Aorta (tissue), 5 donors: ENCODE results near the gene NUP210. TPM values are rescaled to one million over a fixed set of nuclear protein-coding genes. Genes with fewer than 3 reads are reported as not detected.

Source experiments
- ATAC-seq: fragments of 200-7000 bp; cut with Tn5 transposase; one replicate; pipeline ENCODE4 v1.9.1; 2022; ENCODE audit warnings: moderate library complexity; ENCODE audit not compliant: low FRiP score
- DNase-seq, 2 donors: peaks; one replicate each; pipeline ENCODE4 v3.0.0-alpha.2; 2020
- H3K27ac ChIP-seq, 2 donors: one replicate each; pipeline ENCODE4 v1.5.1; 2013; ENCODE audit warnings: low read length in 2 of 2, mild to moderate bottlenecking in 2 of 2, moderate library complexity in 2 of 2, control low read depth in 1 of 2, inconsistent platforms in 1 of 2, low read depth in 1 of 2
- H3K27me3 ChIP-seq, 2 donors: one replicate each; pipeline ENCODE4 v1.6.1; 2013; ENCODE audit warnings: control low read depth in 1 of 2, low read length in 1 of 2, mild to moderate bottlenecking in 1 of 2, moderate library complexity in 1 of 2; ENCODE audit not compliant: insufficient read depth in 2 of 2, control insufficient read depth in 1 of 2
- H3K36me3 ChIP-seq, 2 donors: one replicate each; pipeline ENCODE4 v1.6.1; 2013; ENCODE audit warnings: control low read depth in 1 of 2, low read length in 1 of 2, mild to moderate bottlenecking in 1 of 2; ENCODE audit not compliant: insufficient read depth in 2 of 2, control insufficient read depth in 1 of 2
- H3K4me1 ChIP-seq, 2 donors: one replicate each; pipeline ENCODE4 v1.6.1; 2013; ENCODE audit warnings: low read length in 2 of 2, control low read depth in 1 of 2, mild to moderate bottlenecking in 1 of 2, moderate library complexity in 1 of 2; ENCODE audit not compliant: insufficient read depth in 2 of 2, control insufficient read depth in 1 of 2
- H3K4me3 ChIP-seq, 2 donors: one replicate each; pipeline ENCODE4 v1.5.1; 2013; ENCODE audit warnings: low read length in 2 of 2, control low read depth in 1 of 2, mild to moderate bottlenecking in 1 of 2
- H3K9me3 ChIP-seq: one replicate; pipeline ENCODE4 v1.6.1; 2013; ENCODE audit warnings: mild to moderate bottlenecking, low read length; ENCODE audit not compliant: control insufficient read depth
- WGBS, 2 donors: extraction: QIAGEN DNeasy Blood & Tissue Kit; methylation state at CpG; one replicate each; pipeline ENCODE4 v1.1.7; 2013; 5-methylcytosine and 5-hydroxymethylcytosine counted together
- intact Hi-C, 2 donors: fragments of 100-400 bp; cut with DNase I; formaldehyde crosslinking; loops; one replicate each; pipeline versions ENCODE4 v1.14.2 to v1.15.0; 2022
- polyA plus RNA-seq, 2 donors: library from polyadenylated mRNA; stranded (reverse); fragments of 200-250 nt; gene quantifications; one replicate each; pipeline ENCODE4 v1.2.3, GENCODE V29; 2013
- total RNA-seq, 2 donors: library from RNA; stranded (reverse); fragmentation: NEBNext Ultra II Directional; extraction: Animal tissue kit (Norgen Biotek cat#: 25700); gene quantifications; one replicate each; pipeline ENCODE4 v1.2.1, GENCODE V29; 2021
- donor health status: healthy with polysubstance abuse.
- donor health status: Bipolar disorder and iron deficiency.
- donor health status: DM: no; HTN: no; CAD: no.
- donor health status: DM: no; HTN: no; CAD: no.
- donor health status: DM: yes; HTN: yes; CAD: no.

The NUP210 gene
- total and polyA plus RNA-seq, 4 donors = 0.49 to 4.8 (median 1.7) TPM

DNA sequence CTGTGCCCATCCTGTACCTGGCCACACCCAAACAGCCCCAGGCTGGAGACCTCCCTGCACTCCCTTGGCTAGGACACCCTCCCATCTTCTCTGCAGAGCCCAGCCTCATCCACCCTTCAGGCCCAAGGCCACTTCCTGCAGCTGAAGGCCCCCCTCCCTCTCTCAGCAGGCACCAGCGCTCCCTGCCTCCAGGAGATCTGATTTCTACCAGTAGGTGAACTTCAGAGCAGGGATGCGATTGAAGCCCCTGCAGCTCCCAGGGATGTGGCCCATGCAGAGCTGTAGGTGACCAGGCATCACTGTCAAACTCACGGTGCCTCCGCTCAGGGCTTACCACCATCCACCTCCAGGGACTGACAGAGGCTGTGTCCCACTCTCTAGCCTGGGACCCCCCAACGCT is 96.3 kb downstream of the NUP210 start:
- H3K4me1 ChIP-seq = no peaks in the 10 kb centered on the region
- no peaks in the 10 kb centered on the region for H3K36me3 ChIP-seq
- DNase-seq (no peak), ATAC-seq (no peak)
- no peaks in the 10 kb centered on the region for H3K27me3 ChIP-seq
- 94 to 96% methylated on average over 5 of the region's 5 CpGs for WGBS, 2 donors
- no peak overlapping the region for H3K4me3 ChIP-seq
- intact Hi-C loops = no loop called here
- H3K27ac ChIP-seq = no peak overlapping the region
- H3K9me3 ChIP-seq = no peaks in the 10 kb centered on the region

DNA sequence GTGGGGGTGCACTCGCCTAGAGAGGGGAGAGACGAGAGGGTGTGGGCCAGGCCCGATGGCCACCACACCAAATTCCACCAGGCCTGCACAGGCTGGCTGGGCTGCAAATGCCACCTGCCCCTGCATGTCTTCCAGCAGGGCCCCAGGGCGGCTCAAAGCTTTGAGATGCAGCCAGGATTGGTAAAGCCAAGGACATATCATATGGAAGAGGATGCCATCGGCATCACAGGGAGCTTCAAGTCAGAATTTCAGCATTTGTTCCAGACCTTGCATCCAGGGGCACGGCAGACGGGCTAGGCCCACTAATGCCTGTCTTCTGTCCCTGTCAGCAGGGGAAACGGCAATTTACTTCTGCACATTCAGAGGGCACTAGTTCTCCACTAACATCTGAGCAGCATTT is 97.8 kb downstream of the NUP210 start:
- DNase-seq (no peak), ATAC-seq (no peak)
- no peaks in the 10 kb centered on the region for H3K36me3 ChIP-seq
- no peak overlapping the region for H3K4me3 ChIP-seq
- H3K27me3 ChIP-seq = no peaks in the 10 kb centered on the region
- H3K9me3 ChIP-seq = no peaks in the 10 kb centered on the region
- H3K4me1 ChIP-seq = no peaks in the 10 kb centered on the region
- intact Hi-C loops = no loop called here
- WGBS, 2 donors = 92% methylated on average over 8 of the region's 8 CpGs
- no peak overlapping the region for H3K27ac ChIP-seq

DNA sequence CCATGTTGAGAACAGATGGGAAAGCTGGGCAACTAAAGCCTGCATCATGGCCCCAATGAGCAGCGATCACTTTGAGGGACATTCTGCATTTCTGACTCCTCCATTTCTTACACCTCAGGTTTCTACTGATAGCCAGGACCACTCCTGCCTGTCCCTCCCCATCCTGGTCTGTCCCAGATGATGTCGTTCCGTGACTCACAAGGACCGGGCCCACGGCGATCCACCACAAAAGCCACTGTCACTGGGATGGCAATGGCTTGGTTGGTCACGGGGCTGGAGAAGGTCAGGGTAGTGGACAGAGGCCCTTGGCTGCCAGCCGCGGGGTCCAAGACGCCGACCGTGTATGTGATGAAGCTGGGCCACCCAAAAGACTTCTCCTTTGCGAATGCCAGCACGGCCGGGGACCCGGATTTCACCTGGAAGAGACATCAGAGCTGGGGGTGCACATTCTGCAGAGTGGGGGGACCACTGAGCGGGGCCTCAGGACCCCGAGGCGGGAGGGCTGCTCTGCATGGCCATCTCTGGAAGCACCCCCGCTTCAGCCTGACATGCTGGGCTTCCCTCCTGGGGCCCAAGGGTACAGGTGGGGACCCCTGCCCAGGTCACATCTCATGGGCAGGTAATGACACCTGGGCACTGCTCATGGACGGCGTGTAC is 100.4 kb downstream of the NUP210 start:
- H3K4me3 ChIP-seq = no peak overlapping the region
- no peaks in the 10 kb centered on the region for H3K36me3 ChIP-seq
- no peaks in the 10 kb centered on the region for H3K9me3 ChIP-seq
- no peaks in the 10 kb centered on the region for H3K4me1 ChIP-seq
- 96% methylated on average over 22 of the region's 22 CpGs for WGBS, 2 donors
- no peak overlapping the region for H3K27ac ChIP-seq
- ATAC-seq (no peak), DNase-seq (no peak)
- intact Hi-C loops = no loop called here
- H3K27me3 ChIP-seq = no peaks in the 10 kb centered on the region

DNA sequence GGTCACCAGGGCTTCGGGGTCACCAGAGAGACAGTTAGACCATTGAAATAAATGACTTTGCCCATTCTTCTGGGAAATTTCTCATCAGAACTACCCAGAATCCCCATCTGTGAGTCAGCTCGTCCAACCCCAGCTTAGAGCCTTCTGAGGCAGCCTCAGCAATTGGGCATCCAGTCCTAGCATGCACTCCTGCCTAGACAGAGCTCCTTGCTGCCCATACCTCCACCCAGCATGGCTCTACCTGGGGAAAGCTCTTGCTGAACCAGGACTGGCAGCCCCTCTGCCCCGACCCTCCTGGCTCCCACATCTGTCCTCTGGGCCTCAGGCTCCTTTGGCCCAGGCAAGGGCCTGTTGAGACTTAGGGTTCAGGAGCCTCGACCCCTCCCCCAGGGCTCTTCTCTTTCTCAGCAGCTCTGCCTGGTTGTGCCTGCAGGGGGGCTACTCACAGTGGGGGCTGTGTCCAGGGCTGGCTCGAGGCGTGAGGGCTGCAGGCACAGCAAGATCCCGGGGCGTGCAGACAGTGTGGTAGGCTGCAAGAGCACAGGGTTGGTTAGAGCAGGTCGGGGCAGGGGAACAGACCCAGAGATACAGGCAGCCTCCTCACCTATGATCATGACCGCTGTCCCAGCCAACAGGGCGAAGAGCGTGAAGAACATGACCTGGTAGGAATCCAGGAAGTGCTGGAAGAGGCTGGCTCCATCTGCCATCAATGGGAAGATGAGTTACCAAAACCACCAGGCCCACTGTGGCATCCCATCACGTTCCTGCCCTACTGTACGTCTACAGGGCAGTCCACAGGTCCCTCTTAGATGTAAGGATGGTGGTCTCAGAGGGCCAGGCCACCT is 101.3 kb downstream of the NUP210 start:
- H3K4me3 ChIP-seq = no peak overlapping the region
- ATAC-seq (no peak), DNase-seq (no peak)
- H3K4me1 ChIP-seq = no peaks in the 10 kb centered on the region
- no peaks in the 10 kb centered on the region for H3K36me3 ChIP-seq
- intact Hi-C loops = no loop called here
- H3K27ac ChIP-seq = no peak overlapping the region
- no peaks in the 10 kb centered on the region for H3K27me3 ChIP-seq
- H3K9me3 ChIP-seq = no peaks in the 10 kb centered on the region
- 94 to 95% methylated on average over 14 of the region's 14 CpGs for WGBS, 2 donors

DNA sequence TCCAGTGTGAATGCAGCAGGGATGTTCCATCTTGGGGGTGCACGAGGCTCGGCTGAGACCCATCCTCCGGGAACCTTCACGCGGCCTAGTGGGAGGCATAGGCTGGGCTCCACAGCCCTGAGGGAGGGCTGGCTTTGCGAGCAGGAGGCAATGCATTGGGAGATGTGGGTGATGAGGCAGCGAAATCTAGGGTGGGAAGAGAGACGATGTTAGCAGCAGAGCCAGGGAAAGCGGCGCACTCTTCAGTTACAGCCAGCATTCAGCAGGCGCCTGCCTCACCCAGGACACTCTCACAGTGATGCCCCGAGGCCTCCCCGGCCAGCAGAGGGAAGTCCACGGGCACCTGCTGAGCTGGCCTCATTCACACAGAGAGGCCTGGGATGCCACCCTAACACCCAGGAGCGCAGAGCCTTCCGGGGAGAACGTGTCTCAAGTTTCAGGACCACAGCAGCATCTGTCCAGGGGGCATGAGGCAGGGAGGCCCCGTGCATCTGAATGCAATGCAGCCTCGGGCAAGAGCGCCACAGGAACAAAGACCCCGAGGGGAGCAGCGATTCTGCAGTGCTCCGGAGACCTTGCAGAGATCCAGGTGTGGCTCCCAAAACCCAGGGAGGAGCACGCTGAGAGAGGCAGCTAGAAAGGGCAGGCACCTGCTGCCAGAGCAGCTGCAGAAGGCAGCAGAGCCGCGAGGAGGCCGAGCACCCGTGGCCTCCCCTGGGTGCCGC is 102.4 kb downstream of the NUP210 start:
- WGBS, 2 donors = 89 to 91% methylated on average over 29 of the region's 29 CpGs
- no peaks in the 10 kb centered on the region for H3K27me3 ChIP-seq
- H3K27ac ChIP-seq = no peak overlapping the region
- no peak for DNase-seq
- no peak for ATAC-seq
- H3K9me3 ChIP-seq = no peaks in the 10 kb centered on the region
- no peak overlapping the region for H3K4me3 ChIP-seq
- intact Hi-C loops = no loop called here
- H3K4me1 ChIP-seq = no peaks in the 10 kb centered on the region
- no peaks in the 10 kb centered on the region for H3K36me3 ChIP-seq

DNA sequence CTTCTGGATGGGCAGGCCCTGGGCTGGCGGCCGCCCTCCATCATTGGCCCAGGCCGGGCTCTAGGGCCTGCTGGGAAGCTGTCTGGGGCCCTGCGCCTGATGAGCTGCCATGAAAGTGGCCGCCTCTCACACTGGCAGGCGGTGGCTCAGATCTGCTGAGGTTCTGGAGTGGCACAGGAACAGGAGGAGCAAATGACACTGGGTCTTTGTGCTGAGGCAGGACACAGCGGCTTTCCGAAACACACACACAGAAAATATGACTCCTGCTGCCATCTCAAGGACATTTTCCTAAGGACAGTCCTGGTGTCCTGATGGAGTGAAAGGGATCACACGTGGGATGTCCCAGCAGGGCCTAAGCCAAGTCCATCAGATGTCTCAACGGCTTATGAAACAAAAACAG is 103.5 kb downstream of the NUP210 start:
- intact Hi-C loops = no loop called here
- H3K27me3 ChIP-seq = no peaks in the 10 kb centered on the region
- DNase-seq (no peak), ATAC-seq (no peak)
- H3K36me3 ChIP-seq = no peaks in the 10 kb centered on the region
- no peaks in the 10 kb centered on the region for H3K9me3 ChIP-seq
- no peaks in the 10 kb centered on the region for H3K4me1 ChIP-seq
- WGBS, 2 donors = 80 to 93% methylated on average over 10 of the region's 10 CpGs
- H3K27ac ChIP-seq = no peak overlapping the region
- no peak overlapping the region for H3K4me3 ChIP-seq

DNA sequence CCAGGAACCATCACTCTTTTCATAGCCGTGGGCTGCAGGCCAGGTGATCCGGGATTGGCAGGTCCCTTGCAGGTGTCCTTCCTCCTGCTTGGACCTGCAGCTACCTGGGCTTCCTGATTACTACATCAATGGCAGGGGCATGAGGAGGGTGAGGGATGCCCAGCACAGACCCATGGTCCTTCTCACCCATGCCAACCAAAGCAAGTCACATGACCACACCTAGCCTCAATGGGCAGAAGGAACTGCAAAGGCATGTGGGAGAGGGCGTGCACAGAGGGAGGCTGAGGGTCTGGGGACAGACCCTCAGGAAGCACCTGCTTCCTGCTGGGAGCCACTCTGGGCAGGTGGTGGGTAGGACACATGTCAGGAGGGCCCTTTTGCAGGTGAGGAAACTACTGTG is 105.2 kb downstream of the NUP210 start:
- Histone ChIP-seq H3K36me3 (no peaks in the 10 kb centered on the region), H3K27ac (no peak overlapping the region), H3K4me3 (no peak overlapping the region), H3K27me3 (no peaks in the 10 kb centered on the region), H3K4me1 (no peaks in the 10 kb centered on the region), H3K9me3 (no peaks in the 10 kb centered on the region)
- intact Hi-C loops = no loop called here
- DNase-seq (no peak), ATAC-seq (no peak)
- 94 to 96% methylated on average over 3 of the region's 3 CpGs for WGBS, 2 donors

DNA sequence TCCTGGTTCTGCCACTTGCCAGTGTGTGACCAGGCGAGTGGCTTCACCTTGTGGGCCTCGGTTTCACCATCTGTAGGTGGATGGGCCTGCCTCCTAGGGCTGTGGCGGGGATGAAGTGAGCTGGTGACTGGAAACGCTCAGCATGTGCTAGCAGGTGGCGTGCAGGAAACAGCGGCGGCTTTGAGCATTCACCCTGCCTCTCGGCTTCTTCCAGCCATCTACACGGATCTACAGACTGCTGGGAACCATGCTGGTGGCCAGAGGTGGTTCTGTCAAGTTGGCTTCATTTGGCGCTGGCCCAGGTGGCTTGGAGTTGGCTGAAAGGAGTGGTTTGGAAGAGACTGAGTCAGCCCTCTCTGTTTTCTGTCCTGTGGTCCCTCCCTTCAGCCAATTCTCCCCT is 106.3 kb downstream of the NUP210 start:
- DNase-seq (no peak), ATAC-seq (no peak)
- Histone ChIP-seq H3K4me3 (no peak overlapping the region), H3K27me3 (no peaks in the 10 kb centered on the region), H3K36me3 (no peaks in the 10 kb centered on the region), H3K4me1 (no peaks in the 10 kb centered on the region), H3K9me3 (no peaks in the 10 kb centered on the region), H3K27ac (no peak overlapping the region)
- 95 to 96% methylated on average over 10 of the region's 10 CpGs for WGBS, 2 donors
- intact Hi-C loops = no loop called here
